GM12865 (cell line): ENCODE results near the gene C20orf204.

ENCODE experiments used
- DNase-seq: peaks from one replicate; pipeline ENCODE4 v3.0.0; 2010; ENCODE audit warnings: low read depth
- H3K4me3 ChIP-seq: 2 replicates; pipeline ENCODE4 v1.5.1; 2011; ENCODE audit warnings: mild to moderate bottlenecking, low read depth, low read length, control low read depth
- CTCF ChIP-seq: IDR thresholded peaks from 2 replicates; pipeline ENCODE4 v1.5.1; 2011; ENCODE audit warnings: low read length, control low read depth, low read depth, inconsistent platforms; ENCODE audit not compliant: insufficient read depth; ENCODE audit errors: missing control alignments

Gene C20orf204

DNA sequence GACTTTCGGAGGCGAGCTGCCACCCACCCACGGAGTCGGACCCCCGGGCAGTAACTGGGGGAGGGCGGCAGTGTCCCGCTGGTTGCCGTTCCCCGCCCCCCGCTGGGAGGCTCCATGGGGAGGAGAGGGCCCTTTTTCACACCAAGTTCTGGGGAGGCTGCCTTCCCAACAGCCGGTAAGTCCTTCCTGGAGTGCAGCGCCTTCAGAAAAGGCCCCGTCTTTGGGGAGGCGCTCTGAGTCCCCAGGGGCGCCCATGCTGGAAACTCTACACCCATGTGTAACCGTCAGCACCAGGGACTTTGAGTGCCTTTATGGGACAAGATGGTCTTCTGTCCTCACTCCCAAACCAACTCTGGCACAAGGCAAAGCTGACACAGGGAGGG, 13.9 kb downstream of the C20orf204 start:
- no peak for TF ChIP-seq CTCF
- no peak for DNase-seq
- no peak overlapping the region for H3K4me3 ChIP-seq

DNA sequence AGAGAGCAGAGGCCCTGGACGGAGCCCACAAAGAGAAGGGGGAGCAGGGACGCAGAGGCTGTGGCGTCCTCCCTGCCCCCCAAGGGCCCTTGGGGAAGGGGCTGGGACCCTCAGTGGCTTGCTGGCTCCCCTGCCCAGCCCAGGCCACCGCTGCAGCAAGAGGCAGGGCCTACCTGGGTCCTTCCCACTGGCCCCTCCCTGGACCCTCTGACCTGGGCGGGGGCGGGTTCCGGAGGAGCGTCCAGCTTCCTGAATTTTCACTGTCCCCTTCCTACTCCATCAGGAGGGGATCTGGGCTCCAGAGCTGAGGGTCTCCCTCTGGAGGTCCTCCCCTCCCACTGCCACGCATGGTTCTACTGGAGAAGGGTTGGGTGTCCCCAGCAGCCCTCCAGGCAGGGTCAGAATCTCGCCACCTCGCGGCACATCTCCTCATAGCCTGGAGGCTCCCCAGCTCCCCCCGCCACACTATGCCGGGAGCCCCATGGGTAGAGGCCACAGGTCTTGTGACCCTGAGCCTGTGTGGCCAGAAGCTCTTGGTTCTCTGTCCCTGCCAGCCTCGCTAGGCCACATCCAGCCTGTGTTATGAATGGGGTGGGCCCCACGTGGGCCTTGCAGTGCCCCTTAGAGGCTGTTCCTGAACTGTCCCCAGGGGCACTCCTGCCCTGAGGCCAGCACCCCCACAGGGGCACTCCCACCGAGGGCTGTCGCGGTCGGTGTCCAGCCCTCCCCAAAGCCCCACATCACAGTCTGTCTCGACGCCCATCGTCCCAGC, 14.5 kb downstream of the C20orf204 start:
- H3K4me3 ChIP-seq, result no peak overlapping the region

GRCh38 chr20:64051033-64051452, 15.1 kb downstream of the C20orf204 start:
- H3K4me3 ChIP-seq, result no peak overlapping the region
- no peak for DNase-seq
- TF ChIP-seq CTCF, result no peak

More for the DNA sequence above, 14.5 kb downstream of the C20orf204 start:
- no peak for TF ChIP-seq CTCF
- DNase-seq, result no peak

- no peak overlapping the region for H3K4me3 ChIP-seq
- DNase-seq, result no peak
- no peak for TF ChIP-seq CTCF
Measured at GRCh38 chr20:64051561-64052325, 15.8 kb downstream of the C20orf204 start.

DNA sequence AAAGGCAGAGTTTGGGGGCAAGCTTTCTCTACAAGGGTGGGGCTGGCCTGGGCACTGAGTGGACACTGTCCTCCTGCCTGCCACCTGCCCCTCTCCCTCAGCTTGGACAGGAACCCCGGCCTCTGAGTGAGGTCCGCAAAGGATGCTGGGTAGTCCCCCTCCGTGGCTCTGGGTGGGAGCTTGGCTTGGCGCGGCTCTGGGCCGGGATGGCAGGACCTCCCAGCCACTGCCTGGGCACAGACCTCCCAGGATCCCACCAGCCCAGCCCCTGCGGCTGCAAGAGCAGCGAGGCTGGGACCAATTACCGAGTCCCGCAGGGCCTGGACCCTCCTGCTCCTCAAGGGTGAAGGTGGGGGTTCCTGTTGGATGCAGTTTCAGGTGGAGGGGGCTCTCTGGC, 16.3 kb downstream of the C20orf204 start:
- H3K4me3 ChIP-seq, result no peak overlapping the region

More for the DNA sequence above, 16.3 kb downstream of the C20orf204 start:
- no peak for TF ChIP-seq CTCF
- DNase-seq, result no peak
